OCI-LY3 (cell line): ENCODE results near the gene FGF16.

Experiments
- H2AFZ ChIP-seq: fragments of 200-600, 300-600 bp; shearing (Covaris generic); 2 replicates; pipeline ENCODE4 v1.6.0; 2014; ENCODE audit warnings: antibody characterized with exemption, low read depth, low read length
- H3K27ac ChIP-seq: fragments of 200-600, 300-600 bp; sonication (generic); 2 replicates; pipeline ENCODE4 v1.5.1; 2014; ENCODE audit warnings: mild to moderate bottlenecking, low read length, moderate library complexity, mixed read lengths
- H3K27me3 ChIP-seq: fragments of 200-600, 300-600 bp; sonication (generic); 2 replicates; pipeline ENCODE4 v1.6.1; 2014; ENCODE audit warnings: low read depth, low read length, mixed read lengths
- H3K36me3 ChIP-seq: fragments of 200-600, 300-600 bp; sonication (generic); replicated peaks from 2 replicates; pipeline ENCODE3; 2014; ENCODE audit warnings: low read depth, low read length, mixed read lengths
- H3K4me1 ChIP-seq: fragments of 300-600, 200-600 bp; sonication (generic); 2 replicates; pipeline ENCODE4 v1.6.1; 2014; ENCODE audit warnings: low read length, mixed read lengths
- H3K4me2 ChIP-seq: fragments of 200-600, 300-600 bp; sonication (generic); 2 replicates; pipeline ENCODE4 v1.6.1; 2014; ENCODE audit warnings: low read length, mixed read lengths
- H3K4me3 ChIP-seq: fragments of 300-600, 200-600 bp; sonication (generic); 2 replicates; pipeline ENCODE4 v1.5.1; 2014; ENCODE audit warnings: antibody characterized with exemption, mild to moderate bottlenecking, low read length, moderate library complexity
- H3K79me2 ChIP-seq: fragments of 300-600, 200-600 bp; shearing (Covaris generic); 2 replicates; pipeline ENCODE4 v1.6.1; 2014; ENCODE audit warnings: mild to moderate bottlenecking, low read length, mixed read lengths
- H3K9ac ChIP-seq: fragments of 300-600, 200-600 bp; shearing (Covaris generic); 2 replicates; pipeline ENCODE4 v1.6.0; 2014; ENCODE audit warnings: mild to moderate bottlenecking, low read length, moderate library complexity
- H3K9me3 ChIP-seq: fragments of 200-600, 300-600 bp; shearing (Covaris generic); 2 replicates; pipeline ENCODE4 v1.6.1; 2014; ENCODE audit warnings: low read length, mixed read lengths; ENCODE audit not compliant: insufficient read depth
- H4K20me1 ChIP-seq: fragments of 200-600, 300-600 bp; sonication (generic); 2 replicates; pipeline ENCODE4 v1.6.1; 2016; ENCODE audit warnings: low read length, mixed read lengths; ENCODE audit not compliant: insufficient read depth
- CTCF ChIP-seq: fragments of 200-600, 300-600 bp; sonication (generic); IDR thresholded peaks from 2 replicates; pipeline ENCODE4 v1.5.1; 2014; ENCODE audit warnings: antibody characterized with exemption, low read length, low read depth
- EZH2phosphoT487 ChIP-seq: fragments of 200-600 bp; shearing (Covaris generic); IDR thresholded peaks from 2 replicates; pipeline ENCODE4 v1.6.1; 2018; ENCODE audit warnings: antibody characterized with exemption, mixed run types, low read depth

Gene FGF16

GRCh38 chrX:77433001-77433400, 14.2 kb upstream of the FGF16 start:
- H3K36me3 ChIP-seq, result no peaks in the 10 kb centered on the region
- H4K20me1 ChIP-seq, result no peaks in the 10 kb centered on the region
- TF ChIP-seq EZH2phosphoT487, result no peak
- no peak for TF ChIP-seq CTCF
- H3K4me1 ChIP-seq, result no peaks in the 10 kb centered on the region
- H3K79me2 ChIP-seq, result no peaks in the 10 kb centered on the region
- H3K9ac ChIP-seq, result no peak overlapping the region
- H3K27ac ChIP-seq, result no peak overlapping the region
- H3K4me2 ChIP-seq, result no peak overlapping the region
- no peak overlapping the region for H2AFZ ChIP-seq
- H3K4me3 ChIP-seq, result no peak overlapping the region
- H3K9me3 ChIP-seq, result no peaks in the 10 kb centered on the region
- no peaks in the 10 kb centered on the region for H3K27me3 ChIP-seq

- Histone ChIP-seq H3K27ac (no peak overlapping the region), H2AFZ (no peak overlapping the region), H3K4me2 (no peak overlapping the region), H3K79me2 (no peaks in the 10 kb centered on the region), H3K4me3 (no peak overlapping the region), H3K9ac (no peak overlapping the region), H3K36me3 (no peaks in the 10 kb centered on the region), H4K20me1 (no peaks in the 10 kb centered on the region), H3K9me3 (no peaks in the 10 kb centered on the region), H3K4me1 (no peaks in the 10 kb centered on the region), H3K27me3 (no peaks in the 10 kb centered on the region)
- TF ChIP-seq EZH2phosphoT487 (no peak), CTCF (no peak)
Observed at GRCh38 chrX:77434962-77435361, 12.2 kb upstream of the FGF16 start.

GRCh38 chrX:77436271-77436670, 10.9 kb upstream of the FGF16 start:
- TF ChIP-seq CTCF (no peak), EZH2phosphoT487 (no peak)
- Histone ChIP-seq H3K27me3 (no peaks in the 10 kb centered on the region), H3K27ac (no peak overlapping the region), H2AFZ (no peak overlapping the region), H3K4me3 (no peak overlapping the region), H3K79me2 (no peaks in the 10 kb centered on the region), H3K9me3 (no peaks in the 10 kb centered on the region), H3K4me2 (no peak overlapping the region), H4K20me1 (no peaks in the 10 kb centered on the region), H3K36me3 (no peaks in the 10 kb centered on the region), H3K4me1 (no peaks in the 10 kb centered on the region), H3K9ac (no peak overlapping the region)

GRCh38 chrX:77436682-77437081, 10.5 kb upstream of the FGF16 start:
- H3K27me3 ChIP-seq, result no peaks in the 10 kb centered on the region
- no peaks in the 10 kb centered on the region for H3K4me1 ChIP-seq
- no peaks in the 10 kb centered on the region for H4K20me1 ChIP-seq
- H3K4me3 ChIP-seq, result no peak overlapping the region
- H3K9me3 ChIP-seq, result no peaks in the 10 kb centered on the region
- H3K4me2 ChIP-seq, result no peak overlapping the region
- H2AFZ ChIP-seq, result no peak overlapping the region
- no peak overlapping the region for H3K27ac ChIP-seq
- H3K79me2 ChIP-seq, result no peaks in the 10 kb centered on the region
- TF ChIP-seq CTCF, result no peak
- TF ChIP-seq EZH2phosphoT487, result no peak
- H3K36me3 ChIP-seq, result no peaks in the 10 kb centered on the region
- H3K9ac ChIP-seq, result no peak overlapping the region
